Peyer's patch (tissue), 4 donors: ENCODE results near the gene CDC14B.

ENCODE experiments used
- CTCF ChIP-seq, 6 experiments: fragments of 450-650 bp in 4 of 6; fragments of 200-600 bp in 2 of 6; sonication (generic) in 1 of 6; IDR thresholded peaks; one replicate each; pipeline ENCODE4 v1.5.1; 2017 to 2019; ENCODE audit warnings: antibody characterized with exemption in 6 of 6, mild to moderate bottlenecking in 3 of 6, moderate library complexity in 1 of 6
- POLR2A ChIP-seq, 2 donors: fragments of 450-650 bp; IDR thresholded peaks; one replicate each; pipeline ENCODE4 v1.5.1; 2017; ENCODE audit warnings: antibody characterized with exemption in 2 of 2, mild to moderate bottlenecking in 2 of 2, moderate library complexity in 2 of 2

- TF ChIP-seq POLR2A (IDR thresholded peaks at IDR 0.05) (no peak), CTCF (IDR thresholded peaks at IDR 0.05) (no peak)
These were observed 123.1 kb downstream of the CDC14B start for GRCh38 chr9:96496368-96497116.
